ENCODE results near the gene GDF10.

The GDF10 gene

DNA sequence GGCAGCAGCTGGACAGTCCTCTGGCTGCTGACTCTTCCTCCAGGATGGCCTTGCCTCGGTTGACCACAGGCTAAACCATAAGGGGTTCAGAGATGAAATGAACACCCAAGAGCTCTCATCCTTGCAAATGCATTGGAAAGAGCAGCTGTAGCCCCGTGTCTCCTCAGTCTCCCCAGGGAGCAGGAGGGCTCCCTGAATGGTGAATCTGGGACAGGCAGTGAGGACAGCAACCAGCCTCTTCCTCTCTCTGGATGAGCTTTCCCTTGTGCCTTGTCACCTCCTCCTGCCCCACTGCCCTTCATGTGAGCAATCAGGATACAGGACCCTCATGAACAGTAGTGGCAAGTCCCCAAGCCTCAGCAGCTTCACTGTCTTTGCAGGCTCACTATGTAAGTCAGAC lies 23.9 kb upstream of the GDF10 start:
- DNase-seq (ENCODE audit: low read depth), result no peak

GRCh38 chr10:47276576-47277351 lies 23.2 kb upstream of the GDF10 start:
- DNase-seq (ENCODE audit: low read depth), result no peak

DNA sequence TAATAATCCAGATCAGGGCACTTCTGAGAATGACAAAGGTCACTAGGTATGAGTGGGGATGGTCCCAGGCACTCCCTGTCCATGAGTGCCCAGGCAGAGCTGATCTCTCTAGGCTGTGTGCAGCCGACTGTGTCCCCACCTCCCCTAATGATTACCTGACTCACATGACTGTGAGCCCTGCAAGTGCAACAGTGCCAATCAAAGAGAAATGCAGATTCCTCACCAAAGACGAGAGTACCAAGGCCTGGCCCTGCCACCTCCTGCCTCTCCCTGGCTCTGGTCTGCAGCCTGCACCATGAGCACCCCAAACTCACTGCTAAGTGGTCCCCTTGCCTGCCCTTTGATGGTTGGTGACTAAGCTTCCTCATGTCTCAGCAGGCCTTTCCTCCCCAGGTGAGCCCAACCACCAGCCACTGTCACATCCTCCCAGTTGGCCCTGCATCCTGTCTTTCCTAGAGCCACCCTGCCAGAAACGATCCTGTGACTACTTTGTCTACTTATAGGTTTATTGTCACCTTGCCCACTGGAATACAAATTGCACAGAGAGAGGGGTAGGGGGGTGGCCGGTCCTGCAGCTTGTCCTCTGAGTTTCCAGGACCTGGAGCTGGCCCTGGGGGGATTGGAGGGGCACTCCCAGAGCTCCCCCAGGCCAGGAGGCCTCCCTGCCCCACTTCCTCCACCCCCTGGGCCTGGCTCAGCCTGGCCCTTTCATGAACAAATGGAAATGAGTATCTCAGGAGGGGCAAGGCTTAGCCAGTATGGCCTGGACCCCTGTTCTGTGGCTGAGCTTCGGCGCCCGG lies 22.4 kb upstream of the GDF10 start:
- no peak for DNase-seq (ENCODE audit: low read depth)

DNA sequence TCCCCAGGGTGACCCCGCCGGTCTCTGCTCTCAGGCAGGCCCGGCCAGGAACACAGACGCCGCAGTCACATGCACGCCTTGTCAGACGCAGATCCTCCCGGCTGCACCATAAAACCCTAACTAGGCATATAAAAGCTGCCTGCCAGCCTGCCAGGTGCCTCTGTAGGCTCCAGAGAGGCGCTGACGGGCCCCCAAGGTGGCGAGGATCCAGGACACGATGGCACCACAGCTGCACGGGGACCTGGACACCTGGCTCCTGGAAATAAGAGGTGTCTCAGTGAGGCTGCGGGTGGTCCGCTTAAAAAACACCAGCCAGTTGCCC lies 21.9 kb upstream of the GDF10 start:
- DNase-seq (ENCODE audit: low read depth), result no peak

GRCh38 chr10:47278720-47279119 lies 21.3 kb upstream of the GDF10 start:
- no peak for DNase-seq (ENCODE audit: low read depth)

GRCh38 chr10:47279276-47279675 lies 20.7 kb upstream of the GDF10 start:
- DNase-seq (ENCODE audit: low read depth), result no peak

- no peak for DNase-seq (ENCODE audit: low read depth)
Observed at GRCh38 chr10:47282005-47282656, 17.9 kb upstream of the GDF10 start.

- no peak for DNase-seq (ENCODE audit: low read depth)
Observed at GRCh38 chr10:47282657-47283018, 17.4 kb upstream of the GDF10 start.

DNA sequence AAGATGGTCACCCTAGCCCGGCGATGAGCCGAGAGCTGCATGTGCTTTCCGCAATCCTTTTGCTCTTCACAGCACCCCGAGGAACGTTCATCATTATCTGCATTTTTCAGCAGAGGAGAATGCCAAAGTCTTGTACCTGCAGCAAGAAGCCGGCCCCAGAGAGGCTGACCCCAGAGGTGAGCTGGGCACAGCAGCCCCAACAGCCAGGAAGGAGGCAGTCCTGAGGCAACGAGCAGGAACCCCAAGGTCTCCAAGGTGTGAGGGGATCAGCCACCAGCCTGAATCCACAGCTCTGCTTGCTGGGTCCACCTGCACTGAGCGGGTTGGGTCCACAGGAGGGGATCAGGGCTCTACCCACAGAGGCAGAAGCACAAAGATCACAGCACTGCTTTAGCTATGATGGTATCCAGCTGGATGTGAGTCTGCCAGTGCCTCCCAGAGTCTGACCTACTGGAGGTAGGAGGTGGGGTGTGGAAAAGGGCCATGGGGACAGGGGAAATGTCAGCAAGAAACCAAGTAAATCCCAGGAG lies 16.8 kb upstream of the GDF10 start:
- DNase-seq (ENCODE audit: low read depth), result no peak

DNA sequence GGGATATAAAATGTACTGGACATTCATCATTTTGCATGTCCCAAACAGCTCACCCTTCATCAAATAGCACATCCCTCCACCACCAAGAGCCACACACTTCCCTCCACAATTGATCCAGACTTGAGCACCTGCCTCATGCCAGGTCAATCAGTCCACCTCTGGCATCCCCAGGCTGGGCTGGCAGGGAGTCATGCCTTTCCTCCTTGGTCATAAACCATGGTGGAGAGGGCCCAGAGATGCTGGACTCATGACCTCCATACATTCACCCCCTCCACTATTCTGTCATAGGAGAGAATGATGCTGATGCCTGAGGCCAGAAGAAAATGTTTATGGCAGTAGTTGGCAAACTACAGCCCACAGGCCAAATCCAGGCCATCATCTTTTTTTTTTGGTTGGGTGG lies 16.1 kb upstream of the GDF10 start:
- DNase-seq (ENCODE audit: low read depth), result no peak

GRCh38 chr10:47285381-47286115 lies 14.4 kb upstream of the GDF10 start:
- no peak for DNase-seq (ENCODE audit: low read depth)

DNA sequence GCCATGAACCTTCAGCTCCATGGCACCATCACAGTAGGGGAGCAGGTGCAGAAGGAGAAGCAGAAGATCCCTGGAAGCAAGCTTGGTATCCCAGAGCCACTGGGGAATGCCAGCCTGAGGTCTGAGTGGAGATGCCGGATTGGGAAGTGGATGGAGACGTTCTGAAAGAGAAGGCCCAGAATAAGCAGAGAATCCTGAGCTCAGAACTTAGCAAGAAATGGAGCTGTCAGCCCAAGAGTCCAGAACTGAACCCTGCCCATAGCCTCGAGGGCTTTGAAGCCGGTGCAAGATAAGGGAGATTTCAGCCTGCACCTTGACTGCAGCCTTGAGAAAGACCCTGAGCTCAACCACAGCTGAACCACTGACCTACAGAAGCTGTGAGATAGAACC lies 13.9 kb upstream of the GDF10 start:
- no peak for DNase-seq (ENCODE audit: low read depth)

DNA sequence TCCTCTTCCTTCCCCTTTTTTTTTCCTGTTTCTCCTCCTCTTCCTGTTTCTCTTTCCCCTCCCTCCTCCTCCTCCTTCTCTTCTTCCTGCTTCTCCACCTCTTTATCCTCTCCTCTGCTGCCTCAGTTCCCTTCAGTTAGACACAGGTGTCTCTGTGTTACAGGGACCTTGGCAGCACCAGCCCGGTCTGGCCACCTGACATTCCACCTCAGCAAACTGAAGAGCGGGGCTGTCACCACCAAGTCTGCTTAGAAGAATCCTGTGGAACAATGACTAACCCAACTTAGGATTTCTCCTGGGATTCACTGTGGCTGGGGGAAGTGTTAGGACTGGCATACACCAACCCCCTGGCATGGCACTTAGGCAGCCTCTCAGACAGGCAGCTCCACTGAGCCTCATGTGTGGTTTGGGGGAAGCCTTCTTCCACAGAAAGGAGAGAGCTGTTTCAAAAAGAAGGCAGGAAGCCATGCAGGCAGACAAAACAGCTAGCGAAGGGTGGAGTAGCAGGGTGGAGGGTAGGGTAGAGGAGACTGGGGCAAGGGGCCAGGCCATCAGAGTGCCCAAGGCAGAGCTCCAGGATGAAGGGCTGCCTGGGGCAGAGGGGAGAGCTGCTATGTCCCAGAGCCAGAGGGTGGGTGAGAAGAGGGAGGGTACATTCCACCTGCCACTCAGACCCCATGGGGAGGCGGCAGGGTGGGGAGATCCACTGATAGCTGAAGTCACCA lies 13.2 kb upstream of the GDF10 start:
- no peak for DNase-seq (ENCODE audit: low read depth)

DNA sequence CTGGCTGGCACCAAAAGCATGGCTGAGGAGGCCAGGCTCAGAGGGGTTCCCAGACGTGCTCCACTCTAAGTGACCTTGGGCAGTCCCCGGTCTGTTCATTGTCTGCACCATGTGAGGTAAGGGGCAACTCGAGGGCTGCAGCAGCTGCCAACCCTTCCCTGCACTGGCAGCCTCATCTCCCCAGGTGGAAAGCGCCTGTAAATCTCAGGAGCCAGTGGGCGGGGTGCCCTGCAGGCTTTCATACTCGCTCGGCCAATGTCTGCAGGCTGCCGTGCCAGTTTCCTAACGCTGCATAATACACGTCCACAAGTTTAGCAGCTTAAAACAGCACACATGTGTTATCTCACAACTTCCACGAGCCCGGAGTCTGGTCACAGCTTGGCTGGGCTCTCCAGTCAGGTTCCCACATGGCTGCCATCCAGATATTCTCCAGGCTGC lies 12.6 kb upstream of the GDF10 start:
- DNase-seq (ENCODE audit: low read depth), result no peak

DNA sequence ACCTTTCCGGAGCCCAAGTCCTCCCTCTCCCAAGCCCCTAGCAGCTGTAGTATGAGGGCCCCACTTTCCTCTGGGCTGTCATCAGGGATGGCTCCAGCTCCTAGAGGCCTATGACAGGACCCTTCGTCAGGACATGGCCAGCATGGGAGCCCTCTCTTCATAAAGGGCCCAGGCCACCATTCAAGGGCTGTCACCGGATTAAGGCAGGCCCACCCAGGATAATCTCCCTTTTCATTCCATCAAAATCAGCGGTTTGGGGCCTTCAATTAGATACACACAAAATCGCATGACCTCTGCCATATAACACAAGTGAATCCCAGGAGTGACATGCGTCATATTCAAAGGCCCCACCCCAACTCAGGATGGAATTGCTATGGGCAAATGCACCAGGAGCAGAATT lies 12.2 kb upstream of the GDF10 start:
- DNase-seq (ENCODE audit: low read depth), result no peak

DNA sequence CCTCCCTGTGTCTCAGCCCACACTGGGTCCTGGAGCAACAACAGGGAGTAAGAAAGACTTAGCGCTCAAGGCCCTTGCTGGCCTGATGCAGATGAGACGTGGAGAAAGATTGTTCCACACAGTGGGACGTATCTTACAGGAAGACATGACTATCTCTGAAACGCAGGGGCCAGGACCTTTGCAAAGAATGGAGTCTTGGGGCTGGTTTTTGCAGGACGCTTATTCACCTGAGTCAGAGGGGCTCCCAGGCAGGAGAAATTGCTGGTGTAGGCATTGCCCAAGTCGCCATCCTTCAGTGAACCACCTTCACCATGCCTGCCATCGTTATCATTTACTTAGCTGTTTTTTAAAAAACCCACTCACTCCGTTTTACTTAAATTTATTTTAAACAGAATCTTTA lies 11.8 kb upstream of the GDF10 start:
- no peak for DNase-seq (ENCODE audit: low read depth)

- DNase-seq (ENCODE audit: low read depth), result no peak
Observed at GRCh38 chr10:47288916-47289495, 11.0 kb upstream of the GDF10 start.

GRCh38 chr10:47289921-47290320 lies 10.1 kb upstream of the GDF10 start:
- DNase-seq (ENCODE audit: low read depth), result no peak

DNA sequence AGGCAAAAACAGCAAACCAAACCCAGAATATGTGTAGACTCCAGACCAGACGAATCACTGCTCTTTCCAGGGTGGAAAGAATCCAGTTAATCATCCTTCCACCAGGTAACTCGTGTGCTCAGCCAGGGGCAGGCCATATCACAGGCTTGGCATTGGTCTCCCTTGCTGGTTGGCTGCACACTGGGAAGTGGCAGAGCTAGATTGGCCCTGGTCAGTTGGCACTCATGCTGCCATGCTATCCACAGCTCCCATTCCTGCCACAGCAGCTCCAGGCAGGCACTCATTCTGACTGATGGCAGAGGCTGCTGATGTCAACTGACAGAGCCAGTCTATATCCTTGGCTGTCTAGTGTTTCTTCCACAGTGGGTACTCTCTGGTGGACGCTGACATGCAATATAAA lies 9.7 kb upstream of the GDF10 start:
- DNase-seq (ENCODE audit: low read depth), result no peak

DNA sequence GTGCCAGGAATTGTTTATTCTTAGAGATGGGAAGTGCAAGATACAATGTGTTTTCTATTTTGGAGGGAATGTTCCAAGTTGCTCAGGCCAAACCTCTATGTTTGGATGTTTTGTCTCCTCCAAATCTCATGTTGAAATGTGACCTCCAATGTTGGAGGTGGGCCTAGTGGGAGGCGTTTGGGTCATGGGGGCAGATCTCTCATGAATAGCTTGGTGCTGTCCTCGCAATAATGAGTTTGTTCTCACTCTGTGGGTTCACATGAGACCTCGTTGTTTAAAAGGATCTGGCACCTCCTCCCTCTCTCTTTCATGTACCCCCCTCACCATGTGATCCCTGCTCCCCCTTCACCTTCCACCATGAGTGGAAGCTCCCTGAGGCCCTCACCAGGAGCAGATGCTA lies 8.3 kb upstream of the GDF10 start:
- DNase-seq (ENCODE audit: low read depth), result no peak

- no peak for DNase-seq (ENCODE audit: low read depth)
Observed at GRCh38 chr10:47294057-47294456, 5.9 kb upstream of the GDF10 start.
